ENCODE measurements around the gene CDPF1. TPM values are rescaled to one million over a fixed set of nuclear protein-coding genes. Genes with fewer than 3 reads are reported as not detected.

Gene CDPF1
- total RNA-seq, 1 donor from 2014 or later, result 3.6 TPM

- DNase-seq (ENCODE audit: low spot score in 2 of 2), result no peak
- Histone ChIP-seq H3K36me3 (no peaks in the 10 kb centered on the region), H3K27ac (no peak overlapping the region), H3K4me1 (peaks cover 10 to 11% of the 10 kb centered on the region in 2 donors), H3K9me3 (no peaks in the 10 kb centered on the region), H3K27me3 (no peaks in the 10 kb centered on the region), H3K4me3 (no peak overlapping the region)
- intact Hi-C loops (cut with DNase I), result loop anchor here (5.0 kb wide), 1 partner anchor 100 kb away; the partner anchor contains the start of gene PPARA
- no peak for TF ChIP-seq CTCF (IDR thresholded peaks at IDR 0.05)
Observed at GRCh38 chr22:46251816-46252380, 1.8 kb upstream of the CDPF1 start.

GRCh38 chr22:46251266-46251665 is 1.2 kb upstream of the CDPF1 start:
- intact Hi-C loops (cut with DNase I), result loop anchor here (5.0 kb wide), 1 partner anchor 99 kb away; the partner anchor contains the start of gene PPARA
- no peak overlapping the region for H3K27ac ChIP-seq
- H3K4me1 ChIP-seq, result peaks cover 10 to 11% of the 10 kb centered on the region in 2 donors
- no peaks in the 10 kb centered on the region for H3K36me3 ChIP-seq
- no peak for TF ChIP-seq CTCF (IDR thresholded peaks at IDR 0.05)
- DNase-seq (ENCODE audit: low spot score in 2 of 2), result no peak
- no peaks in the 10 kb centered on the region for H3K9me3 ChIP-seq
- no peaks in the 10 kb centered on the region for H3K27me3 ChIP-seq
- H3K4me3 ChIP-seq, result peak overlapping the region; percentile 88 to 98

GRCh38 chr22:46250783-46251125 is 661 bp upstream of the CDPF1 start:
- no peak for DNase-seq (ENCODE audit: low spot score in 2 of 2)
- intact Hi-C loops (cut with DNase I), result loop anchor here (1.0 to 5.0 kb wide), 4 partner anchors 13 to 98 kb away; partner anchors contain the start of genes GTSE1, PKDREJ and PPARA
- no peaks in the 10 kb centered on the region for H3K9me3 ChIP-seq
- H3K4me1 ChIP-seq, result peaks cover 10 to 11% of the 10 kb centered on the region in 2 donors
- no peak for TF ChIP-seq CTCF (IDR thresholded peaks at IDR 0.05)
- H3K27ac ChIP-seq, result peak overlapping the region; percentile 82
- H3K4me3 ChIP-seq, result peak overlapping the region; percentile 88 to 98
- no peaks in the 10 kb centered on the region for H3K36me3 ChIP-seq
- H3K27me3 ChIP-seq, result no peaks in the 10 kb centered on the region

GRCh38 chr22:46247443-46247975 is 2.6 kb downstream of the CDPF1 start:
- Histone ChIP-seq H3K36me3 (peaks cover 10 to 11% of the 10 kb centered on the region in 2 donors), H3K4me3 (no peak overlapping the region), H3K4me1 (peaks cover 10 to 11% of the 10 kb centered on the region in 2 donors), H3K27ac (no peak overlapping the region), H3K9me3 (no peaks in the 10 kb centered on the region), H3K27me3 (no peaks in the 10 kb centered on the region)
- DNase-seq (ENCODE audit: low spot score in 2 of 2), result no peak
- TF ChIP-seq CTCF (IDR thresholded peaks at IDR 0.05), result no peak
- intact Hi-C loops (cut with DNase I), result no loop called here

- intact Hi-C loops (cut with DNase I), result no loop called here
Observed at GRCh38 chr22:46246178-46246577, 3.9 kb downstream of the CDPF1 start.

More at GRCh38 chr22:46246178-46246577, 3.9 kb downstream of the CDPF1 start:
- Histone ChIP-seq H3K27ac (no peak overlapping the region), H3K9me3 (no peaks in the 10 kb centered on the region), H3K27me3 (no peaks in the 10 kb centered on the region), H3K36me3 (peaks cover 10 to 11% of the 10 kb centered on the region in 2 donors), H3K4me3 (no peak overlapping the region), H3K4me1 (peaks cover 10 to 11% of the 10 kb centered on the region in 2 donors)
- no peak for DNase-seq (ENCODE audit: low spot score in 2 of 2)
- TF ChIP-seq CTCF (IDR thresholded peaks at IDR 0.05), result no peak
